GM12874 (cell line): ENCODE results near the gene SPN.

Experiments used
- CTCF ChIP-seq: IDR thresholded peaks from 2 replicates; pipeline ENCODE4 v1.5.1; 2011; ENCODE audit warnings: low read depth, mild to moderate bottlenecking, control low read depth, low read length, moderate library complexity; ENCODE audit not compliant: insufficient read depth

Gene SPN

GRCh38 chr16:29662000-29662728 lies 883 bp upstream of the SPN start:
- no peak for TF ChIP-seq CTCF

- no peak for TF ChIP-seq CTCF
These were observed 375 bp upstream of the SPN start for GRCh38 chr16:29662729-29663015.

GRCh38 chr16:29663807-29664090 lies 702 bp downstream of the SPN start:
- TF ChIP-seq CTCF, result no peak

- peak; percentile 34 for TF ChIP-seq CTCF
These were observed 1.3 kb downstream of the SPN start for GRCh38 chr16:29664091-29664921.

GRCh38 chr16:29665294-29666077 lies 2.4 kb downstream of the SPN start:
- no peak for TF ChIP-seq CTCF

- no peak for TF ChIP-seq CTCF
These were observed 4.7 kb downstream of the SPN start for GRCh38 chr16:29667755-29668154.

- no peak for TF ChIP-seq CTCF
These were observed 5.2 kb downstream of the SPN start for GRCh38 chr16:29668267-29668666.
